Lung (tissue), 12 donors: ENCODE data around the gene CCDC192. TPM values are rescaled to one million over a fixed set of nuclear protein-coding genes. Genes with fewer than 3 reads are reported as not detected.

Source experiments
- ATAC-seq: fragments of 200-7000 bp; cut with Tn5 transposase; one replicate; pipeline ENCODE4 v1.9.1; 2020; ENCODE audit warnings: moderate number of reproducible peaks; ENCODE audit not compliant: insufficient read depth, low FRiP score
- DNase-seq, 3 donors: peaks; one replicate each; pipeline ENCODE4 v3.0.0-alpha.2; 2013 to 2017
- H3K27ac ChIP-seq, 2 donors: one replicate each; pipeline ENCODE4 v1.5.1; 2013; ENCODE audit warnings: mild to moderate bottlenecking in 2 of 2, moderate library complexity in 2 of 2, control low read depth in 1 of 2, inconsistent platforms in 1 of 2, low read depth in 1 of 2, low read length in 1 of 2
- H3K27me3 ChIP-seq, 3 donors: one replicate each; pipeline ENCODE4 v1.5.1; 2013; ENCODE audit warnings: low read length in 2 of 3; ENCODE audit not compliant: control insufficient read depth in 3 of 3, insufficient read depth in 3 of 3
- H3K36me3 ChIP-seq, 4 donors: one replicate each; pipeline ENCODE4 v1.5.1; 2013; ENCODE audit warnings: low read length in 4 of 4, mild to moderate bottlenecking in 1 of 4, moderate library complexity in 1 of 4; ENCODE audit not compliant: control insufficient read depth in 4 of 4, insufficient read depth in 4 of 4
- H3K4me1 ChIP-seq, 5 donors: one replicate each; pipeline ENCODE4 v1.5.1; 2013; ENCODE audit warnings: low read length in 5 of 5, mild to moderate bottlenecking in 2 of 5, moderate library complexity in 1 of 5; ENCODE audit not compliant: control insufficient read depth in 5 of 5, insufficient read depth in 5 of 5
- H3K4me3 ChIP-seq: one replicate; pipeline ENCODE4 v1.5.1; 2013; ENCODE audit warnings: mild to moderate bottlenecking, control low read depth, moderate library complexity
- H3K9ac ChIP-seq, 2 donors: one replicate each; pipeline ENCODE4 v1.5.1; 2013; ENCODE audit warnings: low read length in 2 of 2, control low read depth in 1 of 2; ENCODE audit not compliant: insufficient read depth in 1 of 2
- H3K9me3 ChIP-seq, 4 donors: one replicate each; pipeline ENCODE4 v1.5.1; 2013; ENCODE audit warnings: low read length in 3 of 4, mild to moderate bottlenecking in 1 of 4, moderate library complexity in 1 of 4; ENCODE audit not compliant: control insufficient read depth in 4 of 4, insufficient read depth in 3 of 4
- CTCF ChIP-seq: IDR thresholded peaks from 2 replicates; pipeline ENCODE4 v1.5.1; 2012; ENCODE audit warnings: mild to moderate bottlenecking; ENCODE audit errors: control extremely low read depth, extremely low read depth
- WGBS, 2 donors: extraction: QIAGEN DNeasy Blood & Tissue Kit; methylation state at CpG; one replicate each; pipeline ENCODE4 v1.1.7; 2013; 5-methylcytosine and 5-hydroxymethylcytosine counted together
- polyA plus RNA-seq, 2 donors: library from polyadenylated mRNA; stranded (reverse); fragments of 200-250 nt; gene quantifications; one replicate each; pipeline ENCODE4 v1.2.1, GENCODE V29; 2013
- total RNA-seq, 2 donors: library from RNA; depleted of rRNA in 1 of 2; stranded (reverse); fragments of >200 nt in 1 of 2; gene quantifications; one replicate each; pipeline ENCODE4 v1.2.1, GENCODE V29; 2014 to 2021
- donor health status: control.
- donor health status: control.
- donor health status: Bipolar disorder and iron deficiency.
- donor health status: healthy.
- donor health status: DM: yes; HTN: yes; CAD: no.

Gene CCDC192
- total and polyA plus RNA-seq, 4 donors: 0.08 to 0.47 (median 0.40) TPM; not detected in 1

DNA sequence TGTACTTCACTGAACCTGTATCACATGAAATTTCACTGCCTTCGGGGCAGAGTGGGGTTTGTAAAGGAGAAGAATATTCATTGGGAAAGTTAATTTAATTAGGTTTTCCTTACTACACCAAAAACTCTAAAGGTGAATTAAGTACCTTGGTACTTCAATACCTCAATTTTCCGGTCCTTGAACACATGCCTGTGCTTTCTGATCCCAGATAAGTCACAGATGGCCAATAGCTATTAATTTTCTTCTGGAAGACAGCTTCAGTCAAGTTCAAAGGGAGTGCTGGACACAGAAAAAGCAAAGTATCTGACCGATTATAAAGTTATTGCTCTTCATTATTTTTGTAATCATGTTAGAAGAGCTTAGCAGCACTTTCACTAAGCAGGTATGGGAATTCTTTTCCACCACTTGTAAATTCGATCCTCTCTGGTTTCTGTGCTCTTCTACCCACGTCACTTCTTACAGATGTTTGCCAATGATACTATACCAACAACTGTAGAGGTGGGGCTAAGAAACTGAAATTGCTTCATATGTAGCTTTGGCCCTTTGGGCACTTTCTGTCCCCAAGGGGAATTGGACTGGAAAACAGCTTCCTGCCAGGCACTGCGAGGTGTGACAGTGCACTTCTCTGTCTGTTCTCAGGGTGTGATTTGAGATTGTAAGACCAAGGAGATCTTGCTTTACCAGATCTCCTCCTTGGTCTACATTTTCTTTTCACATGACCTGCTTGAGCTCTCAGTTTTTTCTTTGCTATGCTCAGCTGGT is 164.0 kb downstream of the CCDC192 start:
- ATAC-seq (no peak), DNase-seq (no peak)
- WGBS, 2 donors: 52 to 58% methylated on average over 6 of the region's 6 CpGs

GRCh38 chr5:127870914-127871313 is 167.7 kb downstream of the CCDC192 start:
- ATAC-seq (peak; percentile 62), DNase-seq (peak; percentile 62 to 74 (median 64))
- no peak overlapping the region for H3K9ac ChIP-seq
- H3K9me3 ChIP-seq: no peaks in the 10 kb centered on the region
- H3K27me3 ChIP-seq: no peaks in the 10 kb centered on the region
- 51 to 88% methylated on average over 4 of the region's 4 CpGs for WGBS, 2 donors
- no peak overlapping the region for H3K4me3 ChIP-seq
- H3K27ac ChIP-seq: peak overlapping the region in 1 of 2 donors; percentile 1
- H3K4me1 ChIP-seq: peaks cover 0 to 12% (median 4%) of the 10 kb centered on the region in 5 donors
- no peak for TF ChIP-seq CTCF
- H3K36me3 ChIP-seq: no peaks in the 10 kb centered on the region

More for the DNA sequence above, 164.0 kb downstream of the CCDC192 start:
- Histone ChIP-seq H3K27ac (no peak overlapping the region), H3K27me3 (no peaks in the 10 kb centered on the region), H3K9me3 (no peaks in the 10 kb centered on the region), H3K36me3 (no peaks in the 10 kb centered on the region), H3K4me3 (no peak overlapping the region), H3K4me1 (peaks cover 0 to 5% (median 0%) of the 10 kb centered on the region in 5 donors), H3K9ac (no peak overlapping the region)
- TF ChIP-seq CTCF: no peak

GRCh38 chr5:127871503-127872153 is 168.4 kb downstream of the CCDC192 start:
- WGBS, 2 donors: 37 to 42% methylated on average over 8 of the region's 8 CpGs
- Histone ChIP-seq H3K4me3 (no peak overlapping the region), H3K4me1 (peaks cover 2 to 12% (median 4%) of the 10 kb centered on the region in 5 donors), H3K27me3 (no peaks in the 10 kb centered on the region), H3K9ac (no peak overlapping the region), H3K9me3 (no peaks in the 10 kb centered on the region), H3K36me3 (no peaks in the 10 kb centered on the region), H3K27ac (peak overlapping the region in 1 of 2 donors; percentile 57)
- DNase-seq: no peak
- ATAC-seq: no peak
- no peak for TF ChIP-seq CTCF
